GM10847 (cell line): ENCODE measurements around the gene MOSPD2.

Source experiments
- POLR2A ChIP-seq: IDR thresholded peaks from 2 replicates; pipeline ENCODE4 v1.6.1; 2011; ENCODE audit not compliant: insufficient read length; ENCODE audit errors: extremely low read depth

Gene MOSPD2

GRCh38 chrX:14886252-14886651 lies 13.0 kb downstream of the MOSPD2 start:
- TF ChIP-seq POLR2A = no peak

DNA sequence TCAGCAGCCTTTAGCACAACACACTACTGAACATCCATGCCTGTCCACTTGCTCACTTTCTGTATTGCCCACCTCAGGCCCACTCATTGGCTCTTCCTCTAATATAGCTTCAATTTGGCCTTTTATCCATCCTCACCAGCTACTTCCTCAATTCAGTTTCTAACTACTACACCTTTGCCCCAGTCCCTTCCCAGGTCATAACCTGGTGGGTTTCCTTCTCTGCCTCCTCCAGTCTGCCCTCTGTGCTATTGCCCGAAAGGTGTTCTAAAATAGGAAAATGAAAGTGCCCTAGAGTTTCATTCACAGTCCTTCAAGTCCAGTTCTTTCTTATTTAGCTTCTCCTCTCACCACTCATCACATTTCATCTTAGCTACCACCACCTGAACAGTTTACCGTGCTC lies 23.1 kb downstream of the MOSPD2 start:
- no peak for TF ChIP-seq POLR2A

GRCh38 chrX:14897042-14897441 lies 23.8 kb downstream of the MOSPD2 start:
- no peak for TF ChIP-seq POLR2A

GRCh38 chrX:14899607-14900006 lies 26.4 kb downstream of the MOSPD2 start:
- TF ChIP-seq POLR2A = no peak

- TF ChIP-seq POLR2A = no peak
Observed at GRCh38 chrX:14902537-14902936, 29.3 kb downstream of the MOSPD2 start.

DNA sequence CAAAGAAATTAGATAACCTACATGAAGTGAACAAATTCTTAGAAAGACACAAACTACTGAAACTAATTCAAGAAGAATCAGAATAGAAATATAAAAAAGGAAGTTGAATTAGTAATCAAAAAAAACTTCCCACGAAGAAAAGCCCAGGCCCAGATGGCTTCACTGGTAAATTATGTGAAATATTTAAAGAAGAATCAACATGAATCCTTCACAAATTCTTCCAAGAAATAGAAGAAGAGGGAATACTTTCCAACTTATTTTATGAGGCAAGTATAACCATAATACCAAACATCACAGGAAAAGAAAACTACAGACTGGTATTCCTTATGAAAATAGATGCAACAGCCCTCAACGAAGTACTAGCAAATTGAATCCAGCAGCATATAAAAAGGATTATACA lies 30.7 kb downstream of the MOSPD2 start:
- no peak for TF ChIP-seq POLR2A

DNA sequence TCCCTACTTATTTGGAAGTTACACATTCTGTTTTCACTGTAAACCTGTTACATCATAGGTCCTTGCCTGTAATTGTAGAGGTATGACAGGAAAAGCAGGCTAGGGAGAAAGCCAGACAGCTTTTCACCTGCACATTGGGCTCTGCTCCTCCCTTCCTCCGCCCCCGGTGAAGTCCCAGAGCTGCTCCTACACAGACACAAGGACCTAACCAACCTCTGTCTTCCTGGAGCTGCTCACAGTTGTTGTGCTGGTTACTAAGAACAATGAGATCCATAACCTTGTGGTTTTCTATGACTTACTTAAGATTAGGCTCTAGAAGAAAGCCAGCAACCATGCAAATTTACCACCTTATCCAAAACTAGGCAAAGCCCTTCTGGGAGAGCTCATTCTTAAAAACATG lies 40.0 kb downstream of the MOSPD2 start:
- TF ChIP-seq POLR2A = no peak

GRCh38 chrX:14915596-14915995 lies 42.4 kb downstream of the MOSPD2 start:
- TF ChIP-seq POLR2A = no peak

DNA sequence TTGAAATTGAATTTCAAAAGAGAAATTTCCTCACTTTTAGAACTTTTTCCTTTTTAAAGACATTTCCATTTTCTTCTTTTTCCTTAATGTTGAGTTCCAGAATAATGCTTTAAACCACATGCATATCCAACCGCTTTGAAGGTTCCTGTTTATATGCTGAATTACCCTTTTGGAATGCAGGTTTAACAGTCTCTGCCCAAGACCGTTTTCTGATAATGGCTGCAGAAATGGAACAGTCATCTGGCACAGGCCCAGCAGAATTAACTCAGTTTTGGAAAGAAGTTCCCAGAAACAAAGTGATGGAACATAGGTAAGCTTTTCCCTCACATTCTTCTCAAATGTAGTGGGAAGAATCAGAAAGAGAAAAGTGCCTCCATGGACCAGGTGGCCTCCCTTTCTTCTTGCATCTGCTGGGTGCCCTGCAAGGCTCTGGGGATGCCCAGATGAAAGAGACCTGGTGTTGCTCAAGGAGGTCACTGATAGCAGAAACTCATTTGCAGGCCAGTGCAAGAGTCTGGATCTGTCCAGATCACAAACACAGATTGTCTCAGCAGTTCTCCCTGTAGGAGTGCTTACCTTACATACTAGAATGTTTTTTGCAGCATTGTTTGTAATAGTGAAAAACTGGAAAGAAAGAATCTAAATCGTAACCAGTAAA lies 42.9 kb downstream of the MOSPD2 start:
- TF ChIP-seq POLR2A = no peak

- no peak for TF ChIP-seq POLR2A
Observed at GRCh38 chrX:14919407-14919806, 46.2 kb downstream of the MOSPD2 start.

DNA sequence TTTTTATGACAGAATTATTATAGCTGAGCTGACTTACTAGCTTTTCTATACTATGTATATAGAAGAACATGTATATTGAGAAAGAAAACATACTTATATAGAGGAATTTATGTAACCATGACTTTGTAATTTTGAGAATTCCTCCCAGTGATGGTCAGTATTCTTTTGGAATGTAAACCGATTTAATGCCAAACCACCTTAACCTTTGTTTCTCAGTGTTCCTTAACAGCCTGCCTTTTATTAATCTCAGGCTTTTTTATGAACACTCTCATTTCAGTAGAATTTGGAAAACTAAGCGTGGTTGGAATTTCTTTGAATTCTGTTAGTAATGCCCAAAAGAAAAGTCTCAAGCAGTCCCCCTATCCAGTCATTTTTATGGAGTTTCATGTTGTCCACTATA lies 47.0 kb downstream of the MOSPD2 start:
- TF ChIP-seq POLR2A = no peak

- TF ChIP-seq POLR2A = no peak
Observed at GRCh38 chrX:14922437-14922836, 49.2 kb downstream of the MOSPD2 start.

- no peak for TF ChIP-seq POLR2A
Observed at GRCh38 chrX:14923761-14924160, 50.5 kb downstream of the MOSPD2 start.

- no peak for TF ChIP-seq POLR2A
Observed at GRCh38 chrX:14926471-14926870, 53.2 kb downstream of the MOSPD2 start.

- no peak for TF ChIP-seq POLR2A
Observed at GRCh38 chrX:14927401-14927800, 54.2 kb downstream of the MOSPD2 start.

DNA sequence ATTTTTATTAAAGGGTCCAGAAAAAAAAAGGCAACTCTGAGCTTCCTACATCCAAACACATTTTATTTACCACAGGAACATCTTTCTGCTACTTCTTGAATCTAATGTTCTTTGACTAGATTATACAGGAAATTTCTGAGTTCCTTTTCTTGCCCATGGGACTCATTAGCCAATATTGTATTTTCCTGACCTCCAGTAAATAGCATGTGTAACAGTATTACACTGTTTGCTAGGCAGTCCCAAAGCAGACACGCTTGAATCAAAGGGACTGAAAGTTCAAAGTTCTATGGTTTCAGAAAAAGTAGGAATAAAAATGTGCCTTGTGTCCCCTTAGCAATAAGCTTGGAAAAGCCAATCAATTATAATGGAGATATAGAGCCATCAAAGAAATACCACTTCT lies 57.4 kb downstream of the MOSPD2 start:
- no peak for TF ChIP-seq POLR2A

DNA sequence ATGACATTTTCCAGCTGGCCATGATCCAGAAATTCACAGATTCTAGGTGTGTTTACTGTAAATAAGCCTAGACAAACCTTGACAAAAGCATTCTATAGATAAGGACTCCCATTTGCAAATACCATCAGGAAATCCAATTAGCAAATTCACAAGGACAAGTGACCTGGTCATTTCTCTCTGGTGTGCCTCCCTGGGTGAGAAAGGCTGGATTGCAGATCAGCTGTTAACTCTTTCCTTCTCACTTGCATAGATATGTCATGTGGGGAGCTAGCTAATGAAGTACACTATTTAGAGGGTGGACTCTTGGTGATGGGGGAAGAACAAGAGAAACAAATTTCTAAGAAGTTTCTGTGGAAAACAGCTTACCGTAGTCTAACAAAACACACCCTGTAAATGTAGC lies 58.9 kb downstream of the MOSPD2 start:
- no peak for TF ChIP-seq POLR2A

GRCh38 chrX:14934423-14934822 lies 61.2 kb downstream of the MOSPD2 start:
- TF ChIP-seq POLR2A = no peak

DNA sequence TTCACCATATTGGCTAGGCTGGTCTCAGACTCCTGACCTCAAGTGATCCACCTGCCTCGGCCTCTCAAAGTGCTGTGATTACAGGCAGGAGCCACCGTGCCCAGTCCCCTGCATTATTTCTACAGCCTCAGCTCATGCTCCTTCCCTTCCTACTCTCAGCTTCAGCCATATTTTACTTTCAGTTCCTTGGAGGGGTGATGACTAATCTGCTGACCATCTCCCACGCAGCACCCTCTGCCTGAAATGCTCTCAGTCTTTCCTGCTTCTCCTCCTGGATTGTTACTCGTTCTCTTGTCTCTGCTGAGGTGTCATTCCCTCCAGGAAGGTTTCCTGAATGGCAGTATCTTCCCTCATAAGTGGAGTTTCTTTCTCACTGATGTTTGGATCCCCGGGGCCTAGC lies 63.3 kb downstream of the MOSPD2 start:
- TF ChIP-seq POLR2A = no peak
